Ovary (tissue), 3 donors: Measurements from ENCODE around the gene LAT.
"Not testable (repeated sequence)": the region's sequence is repeated elsewhere in the genome, so short reads cannot be mapped to it uniquely, and the experiment has no call there.

Source experiments
- EP300 ChIP-seq: sonication (generic); formaldehyde crosslinking; IDR thresholded peaks from one replicate; pipeline ENCODE4 v1.6.1; 2017; ENCODE audit warnings: antibody characterized with exemption
- POLR2A ChIP-seq: fragments of 450-650 bp; IDR thresholded peaks from one replicate; pipeline ENCODE4 v1.6.1; 2017; ENCODE audit warnings: antibody characterized with exemption, mild to moderate bottlenecking, moderate library complexity
- TF ChIP-seq, protein P1 (sequence below), 3 donors: fragments of 450-650 bp in 2 of 3; fragments of 200-600 bp in 1 of 3; IDR thresholded peaks; one replicate each; pipeline versions ENCODE4 v1.5.1 to v1.8.0; 2016 to 2022; ENCODE audit warnings: antibody characterized with exemption in 3 of 3, mild to moderate bottlenecking in 1 of 3
- donor health status: DM: no; HTN: no; CAD: no.

DNA sequence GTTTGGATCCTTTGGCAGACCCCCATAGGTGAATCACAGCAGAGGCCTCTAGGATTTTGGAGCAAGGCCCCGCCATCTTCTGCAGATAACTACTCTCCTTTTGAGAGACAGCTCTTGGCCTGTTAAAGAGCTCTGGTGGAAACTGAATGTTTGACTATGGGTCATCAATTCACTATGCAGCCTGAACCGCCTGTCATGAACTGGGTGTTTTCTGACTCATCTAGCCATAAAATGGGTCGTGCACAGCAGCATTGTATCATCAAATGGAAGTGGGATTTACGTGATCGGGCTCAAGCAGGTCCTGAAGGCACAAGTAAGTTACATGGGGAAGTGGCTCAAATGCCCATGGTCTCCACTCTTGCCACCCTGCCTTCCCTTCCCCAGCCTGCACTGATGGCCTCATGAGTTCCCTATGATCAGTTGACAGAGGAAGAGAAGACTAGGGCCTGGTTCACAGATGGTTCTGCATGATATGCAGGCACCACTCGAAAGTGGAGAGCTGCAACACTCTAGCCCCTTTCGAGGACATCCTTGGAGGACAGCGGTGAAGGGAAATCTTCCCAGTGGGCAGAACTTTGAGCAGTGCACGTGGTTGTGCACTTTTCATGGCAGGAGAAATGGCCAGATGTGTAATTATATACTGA lies 19.8 kb downstream of the LAT start:
- TF ChIP-seq, protein P1, sequence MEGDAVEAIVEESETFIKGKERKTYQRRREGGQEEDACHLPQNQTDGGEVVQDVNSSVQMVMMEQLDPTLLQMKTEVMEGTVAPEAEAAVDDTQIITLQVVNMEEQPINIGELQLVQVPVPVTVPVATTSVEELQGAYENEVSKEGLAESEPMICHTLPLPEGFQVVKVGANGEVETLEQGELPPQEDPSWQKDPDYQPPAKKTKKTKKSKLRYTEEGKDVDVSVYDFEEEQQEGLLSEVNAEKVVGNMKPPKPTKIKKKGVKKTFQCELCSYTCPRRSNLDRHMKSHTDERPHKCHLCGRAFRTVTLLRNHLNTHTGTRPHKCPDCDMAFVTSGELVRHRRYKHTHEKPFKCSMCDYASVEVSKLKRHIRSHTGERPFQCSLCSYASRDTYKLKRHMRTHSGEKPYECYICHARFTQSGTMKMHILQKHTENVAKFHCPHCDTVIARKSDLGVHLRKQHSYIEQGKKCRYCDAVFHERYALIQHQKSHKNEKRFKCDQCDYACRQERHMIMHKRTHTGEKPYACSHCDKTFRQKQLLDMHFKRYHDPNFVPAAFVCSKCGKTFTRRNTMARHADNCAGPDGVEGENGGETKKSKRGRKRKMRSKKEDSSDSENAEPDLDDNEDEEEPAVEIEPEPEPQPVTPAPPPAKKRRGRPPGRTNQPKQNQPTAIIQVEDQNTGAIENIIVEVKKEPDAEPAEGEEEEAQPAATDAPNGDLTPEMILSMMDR (IDR thresholded peaks at IDR 0.05): not testable (repeated sequence)
- not testable (repeated sequence) for TF ChIP-seq EP300, POLR2A
